AG04449 (cell line): ENCODE results near the gene CPB2.

ENCODE experiments used
- CTCF ChIA-PET: fragments of 350-600 bp; formaldehyde crosslinking; extraction: SDS; loops from one replicate; lab custom pipeline; 2021; ENCODE audit warnings: antibody characterized with exemption; lab: Yijun Ruan, JAX
- POLR2A ChIA-PET: fragments of 400-600, 350-600 bp; formaldehyde crosslinking; extraction: SDS; loops from one replicate; lab custom pipeline; 2020; ENCODE audit warnings: antibody characterized with exemption, inconsistent platforms; lab: Yijun Ruan, JAX
- DNase-seq: peaks from one replicate; pipeline ENCODE4 v3.0.0-alpha.2; 2010; ENCODE audit warnings: low read depth, low spot score
- H3K4me3 ChIP-seq: 2 replicates; pipeline ENCODE4 v1.5.1; 2011; ENCODE audit warnings: low read depth, mild to moderate bottlenecking, control low read depth, low read length
- CTCF ChIP-seq: IDR thresholded peaks from one replicate; pipeline ENCODE4 v1.5.1; 2011; ENCODE audit warnings: mild to moderate bottlenecking, moderate library complexity, low read length, control low read depth, inconsistent platforms; ENCODE audit not compliant: insufficient read depth; ENCODE audit errors: missing control alignments

The CPB2 gene

DNA sequence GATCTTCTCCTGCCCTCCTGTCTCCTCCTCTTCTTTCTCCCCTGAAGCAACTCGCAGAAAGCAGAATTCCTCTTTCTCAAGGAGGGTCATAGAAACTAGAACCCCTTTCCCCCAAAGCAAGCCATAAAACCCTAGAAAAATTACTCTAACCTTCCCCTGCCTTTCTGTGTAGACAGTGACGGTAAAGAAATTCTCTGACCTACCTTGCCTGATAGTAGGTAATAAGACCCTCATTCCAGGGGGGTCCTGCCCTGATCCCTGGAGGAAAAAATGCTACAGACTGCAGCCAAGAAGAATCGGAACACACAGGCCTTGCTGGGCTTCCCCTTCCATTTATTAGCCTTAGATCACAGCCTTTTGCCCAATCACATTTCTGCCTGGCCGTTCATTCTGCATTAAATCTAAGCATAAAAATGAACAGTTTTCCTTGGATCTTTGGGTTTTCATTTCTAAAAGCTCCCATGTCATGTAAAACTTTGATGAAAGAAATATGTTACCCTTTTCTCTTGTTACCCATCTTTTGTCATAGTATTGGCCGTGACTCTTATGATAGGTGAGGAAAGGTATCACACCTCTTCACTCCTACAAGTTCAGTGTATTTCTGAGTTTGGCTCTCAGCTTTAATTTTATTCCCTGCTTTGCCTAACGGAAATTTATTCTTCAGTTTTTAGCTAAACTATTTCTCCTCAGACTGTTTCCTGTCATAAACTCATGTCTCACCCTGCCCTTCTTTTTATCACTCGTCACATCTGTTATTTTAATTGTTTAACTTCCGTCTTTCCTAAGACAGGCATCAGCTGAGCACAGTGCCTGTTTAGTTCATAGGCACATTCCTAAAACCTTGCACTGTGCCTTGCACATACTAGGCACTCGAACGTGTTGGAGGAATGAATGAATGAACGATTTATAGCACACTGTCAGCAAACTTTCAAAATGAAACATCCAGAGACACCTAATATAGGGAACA, 20.4 kb upstream of the CPB2 start:
- no peak for TF ChIP-seq CTCF
- H3K4me3 ChIP-seq, result no peak overlapping the region
- DNase-seq, result no peak
- CTCF ChIA-PET, result interaction anchor here (1.0 to 5.4 kb wide), 22 partner anchors 8 to 613 kb away, joined by 3 to 76 read pairs (median 8); no protein-coding TSS in a partner anchor
- POLR2A ChIA-PET, result interaction anchor here (1.0 kb wide), 1 partner anchor 169 kb away, joined by 3 read pairs; no protein-coding TSS in a partner anchor

GRCh38 chr13:46124531-46124966, 19.7 kb upstream of the CPB2 start:
- ChIA-PET CTCF (interaction anchor here (1.3 to 4.9 kb wide), 6 partner anchors 7 to 323 kb away, joined by 4 to 76 read pairs (median 24); no protein-coding TSS in a partner anchor), POLR2A (no interaction called here)
- no peak for TF ChIP-seq CTCF
- H3K4me3 ChIP-seq, result no peak overlapping the region
- no peak for DNase-seq

DNA sequence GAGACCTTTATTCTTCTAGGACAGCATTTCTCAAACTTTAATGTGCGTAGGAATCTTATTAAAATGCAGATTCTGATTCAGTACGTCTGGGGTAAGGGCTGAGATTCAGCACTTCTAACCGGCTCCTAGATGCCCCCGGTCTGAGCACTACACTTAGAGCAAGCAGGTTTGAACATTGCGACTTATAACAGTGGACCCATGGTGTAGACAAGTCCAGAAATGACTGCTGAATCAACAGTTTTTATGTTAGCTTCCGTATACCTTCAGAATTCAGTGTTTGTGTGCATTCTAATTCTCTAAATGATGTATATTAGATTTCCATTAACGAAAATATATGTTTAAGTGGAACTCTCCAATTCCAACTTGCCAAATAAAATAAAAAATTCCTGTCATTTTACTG, 17.5 kb upstream of the CPB2 start:
- no peak overlapping the region for H3K4me3 ChIP-seq
- TF ChIP-seq CTCF, result no peak
- POLR2A ChIA-PET, result no interaction called here
- CTCF ChIA-PET, result interaction anchor here (0.9 to 1.1 kb wide), 2 partner anchors 15 to 314 kb away, joined by 4 read pairs; no protein-coding TSS in a partner anchor
- no peak for DNase-seq

DNA sequence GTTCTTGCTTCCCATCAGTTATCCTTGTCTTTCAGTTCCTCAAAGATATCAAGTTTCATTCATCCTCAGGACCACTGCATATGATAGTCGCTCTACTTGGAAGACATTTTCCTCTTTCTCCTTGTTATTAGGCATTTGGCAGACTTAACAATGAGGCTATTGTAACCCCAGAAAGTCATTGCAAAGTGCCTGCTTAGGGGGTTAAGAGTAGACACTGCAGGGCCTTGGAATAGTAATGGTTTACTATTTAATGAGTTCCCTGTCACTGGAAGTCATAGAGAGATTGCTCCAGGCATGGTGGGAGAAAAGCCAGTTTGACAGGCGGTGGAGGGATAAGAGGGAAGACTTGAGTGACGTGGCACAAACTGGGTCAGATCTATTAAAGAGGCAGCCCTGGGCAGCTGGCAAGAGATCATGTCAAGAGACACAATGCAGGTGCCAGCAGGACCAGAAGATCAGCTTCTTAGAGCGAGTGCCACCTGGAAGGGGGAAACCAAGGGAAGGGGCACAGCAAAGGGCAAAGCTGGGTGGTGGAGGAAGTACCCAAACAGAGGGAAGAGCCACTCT, 16.8 kb upstream of the CPB2 start:
- TF ChIP-seq CTCF, result no peak
- CTCF ChIA-PET, result interaction anchor here (1.1 kb wide), 1 partner anchor 14 kb away, joined by 4 read pairs; no protein-coding TSS in a partner anchor
- no peak overlapping the region for H3K4me3 ChIP-seq
- POLR2A ChIA-PET, result no interaction called here
- DNase-seq, result no peak

DNA sequence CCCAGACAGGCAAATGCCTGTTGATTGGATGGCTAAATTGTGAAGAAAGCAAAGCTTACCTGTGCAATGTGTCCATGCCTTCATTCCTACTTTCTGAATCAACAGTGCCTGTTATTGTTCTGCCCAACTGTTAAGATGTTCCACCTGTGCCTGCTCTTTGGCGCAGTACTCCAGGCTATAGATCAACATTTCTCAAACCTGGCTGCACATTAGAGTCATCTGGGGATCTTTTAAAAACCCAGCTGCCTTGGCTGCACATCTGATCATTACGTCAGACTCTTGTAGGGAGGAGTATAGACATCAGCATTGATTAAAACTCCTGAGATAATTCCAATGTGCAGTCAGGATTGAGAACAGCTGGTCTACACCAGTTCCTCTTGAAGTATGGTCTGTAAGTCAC, 16.2 kb upstream of the CPB2 start:
- no peak overlapping the region for H3K4me3 ChIP-seq
- no peak for DNase-seq
- CTCF ChIA-PET, result interaction anchor here (2.0 kb wide), 1 partner anchor 39 kb away, joined by 5 read pairs; no protein-coding TSS in a partner anchor
- no peak for TF ChIP-seq CTCF
- POLR2A ChIA-PET, result no interaction called here
